K562 (cell line): ENCODE data around the gene JAK3. TPM values are rescaled to one million over a fixed set of nuclear protein-coding genes. Genes with fewer than 3 reads are reported as not detected.
A peak's percentile ranks its signal among the peaks of the same experiment; 100 is the strongest.

Experiments used
- ADNP ChIP-seq: fragments of 200-800 bp; sonication (Bioruptor generic); IDR thresholded peaks from 2 replicates; pipeline ENCODE4 v1.6.1; 2016; ENCODE audit warnings: missing genetic modification characterization, missing compliant biosample characterization
- COPS2 ChIP-seq: fragments of 450-650 bp; conservative IDR thresholded peaks from 2 replicates; pipeline ENCODE4 v1.6.1; 2016; ENCODE audit warnings: mild to moderate bottlenecking, moderate library complexity
- FOXM1 ChIP-seq, 2 experiments: fragments of 450-650 bp in 1 of 2; sonication (generic) in 1 of 2; formaldehyde crosslinking in 1 of 2; IDR thresholded peaks; 2 replicates each; pipeline versions ENCODE4 v1.6.1 to v1.9.0; 2017 to 2022; ENCODE audit warnings: low read depth in 2 of 2, mild to moderate bottlenecking in 2 of 2, missing genetic modification reagents in 1 of 2, moderate library complexity in 1 of 2
- HMGN3 ChIP-seq: IDR thresholded peaks from 2 replicates; pipeline ENCODE4 v1.6.1; 2011; ENCODE audit warnings: borderline replicate concordance, low read depth, mild to moderate bottlenecking, mixed read lengths, low read length; ENCODE audit not compliant: insufficient read length; ENCODE audit errors: extremely low read depth
- IFI16 ChIP-seq: fragments of 250-450 bp; sonication (Bioruptor Pico); IDR thresholded peaks from 2 replicates; pipeline ENCODE4 v2.1.2; 2022; ENCODE audit warnings: mild to moderate bottlenecking, inconsistent platforms
- KAT7 ChIP-seq: sonication (generic); formaldehyde crosslinking; IDR thresholded peaks from 2 replicates; pipeline ENCODE4 v1.8.0; 2022; ENCODE audit warnings: missing genetic modification reagents, mild to moderate bottlenecking, borderline replicate concordance
- NUFIP1 ChIP-seq: fragments of 450-650 bp; IDR thresholded peaks from 2 replicates; pipeline ENCODE4 v1.6.1; 2018; ENCODE audit not compliant: partially characterized antibody
- PML ChIP-seq: IDR thresholded peaks from 2 replicates; pipeline ENCODE4 v1.6.1; 2012; ENCODE audit warnings: low read length, inconsistent platforms
- RBM14 ChIP-seq: fragments of 200-400 bp; formaldehyde crosslinking; IDR thresholded peaks from 2 replicates; pipeline ENCODE4 v1.6.1; 2018; ENCODE audit warnings: low read depth, mild to moderate bottlenecking, low read length, moderate library complexity, borderline replicate concordance; ENCODE audit not compliant: insufficient read depth
- SAFB ChIP-seq: fragments of 200-400 bp; formaldehyde crosslinking; IDR thresholded peaks from 2 replicates; pipeline ENCODE4 v1.6.1; 2017; ENCODE audit warnings: low read depth, low read length, borderline replicate concordance
- SETDB1 ChIP-seq: IDR thresholded peaks from one replicate; pipeline ENCODE4 v1.6.1; 2012; ENCODE audit warnings: low read length, control low read depth, inconsistent platforms
- SIN3A ChIP-seq, 2 experiments: fragments of 150-350 bp in 1 of 2; IDR thresholded peaks; 2 replicates each; pipeline ENCODE4 v1.6.1; 2011 to 2016; ENCODE audit warnings: borderline replicate concordance in 2 of 2, low read depth in 2 of 2, low read length in 2 of 2, mild to moderate bottlenecking in 2 of 2, moderate library complexity in 2 of 2; ENCODE audit not compliant: control insufficient read depth in 1 of 2
- SRSF7 ChIP-seq: fragments of 200-400 bp; formaldehyde crosslinking; optimal IDR thresholded peaks from 2 replicates; pipeline ENCODE3; 2017; ENCODE audit warnings: mild to moderate bottlenecking, low read depth, low read length
- TEAD2 ChIP-seq: fragments of 450-650 bp; IDR thresholded peaks from 2 replicates; pipeline ENCODE4 v1.6.1; 2016; ENCODE audit warnings: missing genetic modification characterization, control low read depth, missing compliant biosample characterization
- TRIM24 ChIP-seq, 2 experiments: fragments of 450-650 bp; IDR thresholded peaks; 2 replicates each; pipeline ENCODE4 v1.6.1; 2016
- ZNF449 ChIP-seq: fragments of 250-450 bp; sonication (Bioruptor Pico); IDR thresholded peaks from 2 replicates; pipeline ENCODE4 v1.8.0; 2022; ENCODE audit warnings: moderate library complexity, mild to moderate bottlenecking, inconsistent platforms
- ZNF699 ChIP-seq: fragments of 250-450 bp; sonication (Bioruptor Pico); IDR thresholded peaks from 2 replicates; pipeline ENCODE4 v1.8.0; 2021; ENCODE audit warnings: mild to moderate bottlenecking, moderate library complexity; ENCODE audit not compliant: insufficient replicate concordance
- ZNF77 ChIP-seq: fragments of 250-450 bp; sonication (Bioruptor Pico); IDR thresholded peaks from 2 replicates; pipeline ENCODE4 v1.5.0; 2020
- polyA plus RNA-seq, 8 experiments: library from polyadenylated mRNA; depleted of rRNA in 4 of 8; stranded (reverse) in 5 of 8; unstranded in 3 of 8; fragments of >200 nt; fragmentation: Nextera tagmentation in 2 of 8; fragmentation: Illumina TruSeq in 1 of 8; extraction: Ambion mirVana in 2 of 8; extraction: Trizol in 1 of 8; gene quantifications; 2 replicates each; pipeline versions ENCODE4 v1.2.1 to v1.2.3, GENCODE V29; 2011 to 2014; ENCODE audit warnings: inconsistent platforms in 1 of 8, missing spikeins in 1 of 8
- total RNA-seq, 7 experiments: library from RNA; depleted of rRNA in 6 of 7; stranded (reverse); fragments of >200 nt in 6 of 7; fragmentation: Illumina TruSeq in 2 of 7; extraction: Trizol in 2 of 7; gene quantifications; 2 replicates each; pipeline versions ENCODE4 v1.2.1 to v1.2.3, GENCODE V29; 2011 to 2021; ENCODE audit warnings: low replicate concordance in 1 of 7
- TF ChIP-seq, protein P1 (sequence below): sonication (generic); formaldehyde crosslinking; IDR thresholded peaks from 2 replicates; pipeline ENCODE4 v1.8.0; 2022; ENCODE audit warnings: mild to moderate bottlenecking, missing genetic modification reagents
- TF ChIP-seq, protein P2 (sequence below): IDR thresholded peaks from 2 replicates; pipeline ENCODE4 v1.6.1; 2014; ENCODE audit warnings: antibody characterized with exemption

JAK3 gene
- total and polyA plus RNA-seq, 9 of the 15 experiments (the other 6 are each of a cell fraction or from before 2014, with no cell fraction given): 0.01 to 0.18 (median 0.07) TPM; not detected in 1

GRCh38 chr19:17861542-17862402 is 14.0 kb upstream of the JAK3 start (continued):
- TF ChIP-seq ZNF449 (CRISPR knock-in tag) (no peak), ZNF77 (CRISPR knock-in tag) (no peak), PML (0 out of 2 replicates have a peak, but pooled peaks have one; percentile 30), ZNF699 (no peak), RBM14 (no peak), COPS2 (no peak), KAT7 (CRISPR knock-in tag) (no peak), HMGN3 (no peak), SIN3A (IDR thresholded peaks at IDR 0.05; ENCODE audit: borderline replicate concordance in 2 of 2, control insufficient read depth in 1 of 2, low read depth in 2 of 2, low read length in 2 of 2) (0 out of 4 replicates have a peak, but pooled peaks of 1 of the 2 experiments have one; percentile 21), SETDB1 (no peak), TRIM24 (IDR thresholded peaks at IDR 0.05) (no peak), TEAD2 (tag) (no peak), FOXM1 (IDR thresholded peaks at IDR 0.05; ENCODE audit: low read depth) (no peak), FOXM1 (CRISPR knock-in tag; IDR thresholded peaks at IDR 0.05; ENCODE audit: low read depth) (no peak), ADNP (tag) (no peak), IFI16 (CRISPR knock-in tag) (no peak), SAFB (no peak), SRSF7 (no peak), NUFIP1 (no peak)
- TF ChIP-seq, protein P1, sequence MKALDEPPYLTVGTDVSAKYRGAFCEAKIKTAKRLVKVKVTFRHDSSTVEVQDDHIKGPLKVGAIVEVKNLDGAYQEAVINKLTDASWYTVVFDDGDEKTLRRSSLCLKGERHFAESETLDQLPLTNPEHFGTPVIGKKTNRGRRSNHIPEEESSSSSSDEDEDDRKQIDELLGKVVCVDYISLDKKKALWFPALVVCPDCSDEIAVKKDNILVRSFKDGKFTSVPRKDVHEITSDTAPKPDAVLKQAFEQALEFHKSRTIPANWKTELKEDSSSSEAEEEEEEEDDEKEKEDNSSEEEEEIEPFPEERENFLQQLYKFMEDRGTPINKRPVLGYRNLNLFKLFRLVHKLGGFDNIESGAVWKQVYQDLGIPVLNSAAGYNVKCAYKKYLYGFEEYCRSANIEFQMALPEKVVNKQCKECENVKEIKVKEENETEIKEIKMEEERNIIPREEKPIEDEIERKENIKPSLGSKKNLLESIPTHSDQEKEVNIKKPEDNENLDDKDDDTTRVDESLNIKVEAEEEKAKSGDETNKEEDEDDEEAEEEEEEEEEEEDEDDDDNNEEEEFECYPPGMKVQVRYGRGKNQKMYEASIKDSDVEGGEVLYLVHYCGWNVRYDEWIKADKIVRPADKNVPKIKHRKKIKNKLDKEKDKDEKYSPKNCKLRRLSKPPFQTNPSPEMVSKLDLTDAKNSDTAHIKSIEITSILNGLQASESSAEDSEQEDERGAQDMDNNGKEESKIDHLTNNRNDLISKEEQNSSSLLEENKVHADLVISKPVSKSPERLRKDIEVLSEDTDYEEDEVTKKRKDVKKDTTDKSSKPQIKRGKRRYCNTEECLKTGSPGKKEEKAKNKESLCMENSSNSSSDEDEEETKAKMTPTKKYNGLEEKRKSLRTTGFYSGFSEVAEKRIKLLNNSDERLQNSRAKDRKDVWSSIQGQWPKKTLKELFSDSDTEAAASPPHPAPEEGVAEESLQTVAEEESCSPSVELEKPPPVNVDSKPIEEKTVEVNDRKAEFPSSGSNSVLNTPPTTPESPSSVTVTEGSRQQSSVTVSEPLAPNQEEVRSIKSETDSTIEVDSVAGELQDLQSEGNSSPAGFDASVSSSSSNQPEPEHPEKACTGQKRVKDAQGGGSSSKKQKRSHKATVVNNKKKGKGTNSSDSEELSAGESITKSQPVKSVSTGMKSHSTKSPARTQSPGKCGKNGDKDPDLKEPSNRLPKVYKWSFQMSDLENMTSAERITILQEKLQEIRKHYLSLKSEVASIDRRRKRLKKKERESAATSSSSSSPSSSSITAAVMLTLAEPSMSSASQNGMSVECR (CRISPR knock-in tag): no peak
- TF ChIP-seq, protein P2, sequence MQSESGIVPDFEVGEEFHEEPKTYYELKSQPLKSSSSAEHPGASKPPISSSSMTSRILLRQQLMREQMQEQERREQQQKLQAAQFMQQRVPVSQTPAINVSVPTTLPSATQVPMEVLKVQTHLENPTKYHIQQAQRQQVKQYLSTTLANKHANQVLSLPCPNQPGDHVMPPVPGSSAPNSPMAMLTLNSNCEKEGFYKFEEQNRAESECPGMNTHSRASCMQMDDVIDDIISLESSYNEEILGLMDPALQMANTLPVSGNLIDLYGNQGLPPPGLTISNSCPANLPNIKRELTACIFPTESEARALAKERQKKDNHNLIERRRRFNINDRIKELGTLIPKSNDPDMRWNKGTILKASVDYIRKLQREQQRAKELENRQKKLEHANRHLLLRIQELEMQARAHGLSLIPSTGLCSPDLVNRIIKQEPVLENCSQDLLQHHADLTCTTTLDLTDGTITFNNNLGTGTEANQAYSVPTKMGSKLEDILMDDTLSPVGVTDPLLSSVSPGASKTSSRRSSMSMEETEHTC: no peak
